HG02623 (cell line): ENCODE results near the gene RSBN1L.
A peak's percentile ranks its signal among the peaks of the same experiment; 100 is the strongest.
"Not testable (repeated sequence)": the region's sequence is repeated elsewhere in the genome, so short reads cannot be mapped to it uniquely, and the experiment has no call there.

Source experiments
- ATAC-seq: cut with Tn5 transposase; IDR thresholded peaks from one replicate; pipeline ENCODE4 v1.9.1; 2021; ENCODE audit warnings: moderate library complexity; ENCODE audit not compliant: unreplicated experiment

Gene RSBN1L

DNA sequence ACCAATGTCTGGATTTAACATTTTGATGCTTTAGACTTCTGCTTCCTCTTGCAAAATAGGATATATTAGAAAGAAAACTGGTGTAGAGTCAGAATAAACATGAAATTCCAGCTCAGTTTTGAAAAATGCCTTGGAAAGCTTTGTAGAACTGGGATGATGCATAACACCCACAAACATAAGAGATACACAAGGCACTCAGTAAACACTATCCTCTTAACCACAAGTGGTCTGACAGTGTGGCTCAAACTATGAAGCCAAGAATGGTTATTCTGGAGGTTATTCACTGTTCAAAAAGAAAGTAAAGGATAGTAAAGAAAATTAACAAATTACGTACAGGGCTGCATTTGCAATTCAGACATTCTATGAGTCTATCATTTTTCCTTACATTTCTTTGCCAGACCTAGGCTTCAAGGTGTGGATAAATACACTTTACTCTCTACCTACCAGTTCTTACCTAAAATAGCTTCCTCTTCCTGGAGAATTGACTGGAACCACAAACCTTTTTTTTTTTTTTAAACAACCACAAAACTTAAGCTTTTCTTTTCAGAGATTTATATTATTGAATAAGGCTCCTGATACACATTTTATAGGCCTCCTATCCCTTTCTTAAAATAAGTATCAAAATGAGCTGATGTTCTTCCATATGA, 9.0 kb upstream of the RSBN1L start:
- no peak for ATAC-seq

- peak; percentile 47 for ATAC-seq
Observed at GRCh38 chr7:77687747-77688144, 8.5 kb upstream of the RSBN1L start.

GRCh38 chr7:77690289-77690688, 6.0 kb upstream of the RSBN1L start:
- ATAC-seq, result no peak

- no peak for ATAC-seq
Observed at GRCh38 chr7:77691892-77692491, 4.3 kb upstream of the RSBN1L start.

DNA sequence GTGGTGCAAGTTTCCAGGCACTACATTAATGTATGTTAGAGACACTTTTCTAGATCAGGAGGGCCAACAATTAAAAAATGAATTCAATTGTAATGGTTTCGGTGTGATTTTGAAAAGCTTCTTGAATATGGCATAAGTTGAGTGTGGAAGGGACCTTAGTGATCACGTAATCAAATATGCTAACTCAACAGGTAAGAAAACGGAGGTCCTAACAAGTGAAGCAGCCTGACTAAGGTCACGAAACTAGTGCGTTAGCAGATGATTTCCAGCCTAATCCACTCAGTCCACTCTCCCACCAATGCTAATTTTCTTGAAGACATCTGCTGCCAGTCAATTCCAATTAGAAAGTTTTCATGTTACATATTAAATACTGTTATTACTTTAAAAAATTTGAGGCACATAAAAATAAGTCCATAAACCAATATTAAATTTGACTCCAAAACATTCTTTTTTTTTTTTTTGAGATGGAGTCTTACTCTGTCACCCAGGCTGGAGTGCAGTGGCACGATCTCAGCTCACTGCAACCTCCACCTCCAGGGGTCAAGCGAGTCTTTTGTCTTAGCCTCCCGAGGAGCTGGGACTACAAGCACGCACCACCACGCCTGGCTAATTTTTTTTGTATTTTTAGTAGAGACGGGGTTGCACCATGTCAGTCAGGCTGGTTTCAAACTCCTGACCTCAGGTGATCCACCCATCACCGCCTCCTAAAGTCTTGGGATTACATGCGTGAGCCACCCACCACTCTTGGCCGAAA, 2.3 kb upstream of the RSBN1L start:
- ATAC-seq, result no peak

GRCh38 chr7:77696643-77697534, 630 bp downstream of the RSBN1L start:
- peak; percentile 17 for ATAC-seq

GRCh38 chr7:77697535-77697831, 1.2 kb downstream of the RSBN1L start:
- ATAC-seq, result no peak

DNA sequence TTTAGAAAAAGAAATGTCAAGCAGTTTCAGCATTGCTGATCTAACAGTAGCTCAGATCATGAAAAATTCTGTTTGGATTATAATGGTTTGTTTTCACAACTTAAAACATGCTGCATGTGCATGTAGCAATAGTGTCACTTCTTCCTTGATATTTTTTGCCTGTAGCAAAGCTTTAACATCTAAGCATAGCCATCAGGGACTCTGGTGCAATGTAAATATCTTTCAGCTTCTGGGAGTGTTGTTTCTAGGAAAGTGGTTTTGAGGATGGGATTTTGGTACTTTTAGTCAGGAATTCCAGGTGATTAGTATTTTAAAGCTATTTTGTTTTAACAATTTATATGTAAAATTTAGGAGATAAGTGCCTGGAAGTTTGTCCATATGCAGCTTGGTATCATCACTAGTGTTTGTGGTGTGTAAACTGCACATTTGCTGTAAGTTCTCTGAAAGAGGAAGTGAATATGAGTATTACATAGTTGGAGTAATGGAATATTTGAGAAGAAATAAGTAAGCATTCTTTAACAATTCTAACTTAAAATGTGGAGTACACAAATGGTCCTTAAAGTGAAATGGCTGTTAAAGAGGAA, 1.9 kb downstream of the RSBN1L start:
- no peak for ATAC-seq

- ATAC-seq, result no peak
Observed at GRCh38 chr7:77699056-77699455, 2.8 kb downstream of the RSBN1L start.

DNA sequence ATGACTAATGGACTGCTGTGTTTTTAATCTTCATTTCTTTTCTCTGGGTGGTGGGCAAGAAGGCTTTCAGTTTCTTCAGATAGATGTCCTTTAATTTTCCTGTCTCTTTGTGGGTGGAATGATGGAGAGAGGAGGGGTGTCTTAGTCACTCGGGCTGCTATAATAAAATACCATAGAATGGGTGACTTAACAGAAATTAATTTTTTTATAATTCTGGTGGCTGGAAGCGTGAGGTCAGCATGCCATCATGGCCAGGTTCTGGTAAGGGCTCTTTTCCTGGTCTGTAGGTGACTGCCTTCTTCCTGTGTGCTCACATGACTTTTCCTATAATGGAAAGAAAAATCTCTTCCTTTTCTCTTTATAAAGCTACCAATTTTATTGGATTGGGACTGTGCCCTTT, 6.3 kb downstream of the RSBN1L start:
- no peak for ATAC-seq

DNA sequence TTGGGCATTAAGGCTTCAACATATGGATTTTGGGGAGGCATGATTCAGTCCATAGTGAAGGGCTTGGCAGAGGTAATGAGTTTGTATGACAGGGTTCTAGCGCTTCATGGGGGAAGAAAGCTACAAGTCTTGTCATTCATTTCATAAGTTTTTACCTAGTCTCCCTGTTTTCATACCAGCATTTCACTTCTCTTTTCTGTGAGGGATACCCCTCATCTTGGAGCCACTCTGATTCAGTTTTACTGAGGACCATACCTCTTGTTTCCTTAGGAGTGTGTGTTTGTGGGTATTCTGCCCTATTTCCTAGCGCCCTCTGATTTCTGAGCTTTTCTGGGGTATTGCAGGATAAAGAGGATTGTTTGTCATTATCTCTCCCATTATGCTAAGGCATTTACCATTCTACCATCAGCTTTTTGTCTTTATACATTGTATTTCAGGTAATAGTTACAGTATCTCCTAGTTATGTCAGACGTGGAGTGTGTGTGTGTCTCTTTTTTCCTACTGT, 6.8 kb downstream of the RSBN1L start:
- no peak for ATAC-seq

GRCh38 chr7:77703669-77704068, 7.4 kb downstream of the RSBN1L start:
- ATAC-seq, result not testable (repeated sequence)

- no peak for ATAC-seq
Observed at GRCh38 chr7:77707504-77707992, 11.3 kb downstream of the RSBN1L start.

DNA sequence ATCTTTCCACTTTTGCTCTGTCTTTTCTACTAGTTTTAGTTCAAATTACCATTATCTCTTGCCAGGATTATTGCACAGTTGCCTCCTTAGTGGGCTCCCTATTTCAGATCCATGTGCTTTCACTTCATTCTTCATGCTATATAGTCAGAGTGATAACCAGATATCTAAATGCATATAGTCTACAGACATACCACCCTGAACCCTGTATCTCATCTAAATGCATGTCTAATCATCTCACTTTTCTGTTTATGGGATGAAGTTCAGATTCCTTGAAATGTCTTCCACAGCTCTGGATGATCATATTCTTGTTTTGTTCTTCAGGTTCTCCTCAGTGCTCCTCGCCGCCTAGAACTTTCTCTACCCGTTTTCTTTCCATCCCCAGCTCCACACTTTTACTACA, 13.8 kb downstream of the RSBN1L start:
- no peak for ATAC-seq

- ATAC-seq, result no peak
Observed at GRCh38 chr7:77710861-77711260, 14.6 kb downstream of the RSBN1L start.

DNA sequence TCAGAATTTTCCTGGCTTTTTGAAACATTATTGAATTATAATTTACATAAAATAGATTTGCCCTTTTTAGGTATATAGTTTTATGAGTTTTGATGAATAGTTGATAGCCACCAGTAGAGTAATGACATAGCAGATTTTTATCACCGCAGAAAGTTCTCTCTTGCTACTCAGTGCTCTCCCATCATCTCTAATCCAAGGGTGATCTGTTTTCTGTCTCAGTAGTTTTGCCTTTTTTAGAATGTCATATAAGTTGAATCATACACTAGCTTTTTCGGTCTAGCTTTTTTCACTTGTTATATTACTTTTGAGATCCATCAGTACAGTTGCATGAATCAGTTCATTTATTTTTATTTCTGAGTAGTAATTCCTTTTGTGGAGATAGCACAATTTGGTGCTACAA, 17.9 kb downstream of the RSBN1L start:
- no peak for ATAC-seq

GRCh38 chr7:77714931-77715330, 18.7 kb downstream of the RSBN1L start:
- not testable (repeated sequence) for ATAC-seq

DNA sequence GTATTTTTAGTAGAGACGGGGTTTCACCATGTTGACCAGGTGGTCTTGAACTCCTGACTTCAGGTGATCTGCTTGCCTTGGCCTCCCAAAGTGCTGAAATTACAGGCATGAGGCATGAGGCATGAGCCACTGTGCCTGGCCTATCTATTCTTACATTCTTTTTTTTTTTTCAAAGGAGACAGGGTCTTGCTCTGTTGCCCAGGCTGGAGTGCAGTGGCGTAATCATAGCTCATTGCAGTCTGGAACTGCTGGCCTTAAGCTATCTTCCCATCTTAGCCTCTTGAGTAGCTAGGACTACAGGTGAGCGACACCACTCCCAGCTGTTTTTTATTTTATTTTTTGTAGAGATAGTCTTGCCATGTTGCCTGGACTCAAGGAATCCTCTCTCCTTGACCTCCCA, 20.5 kb downstream of the RSBN1L start:
- ATAC-seq, result no peak

- not testable (repeated sequence) for ATAC-seq
Observed at GRCh38 chr7:77717566-77717965, 21.3 kb downstream of the RSBN1L start.

GRCh38 chr7:77727527-77727926, 31.3 kb downstream of the RSBN1L start:
- ATAC-seq, result no peak
